H1 (cell line): ENCODE data around the gene ASXL1. TPM values are rescaled to one million over a fixed set of nuclear protein-coding genes. Genes with fewer than 3 reads are reported as not detected.

ENCODE experiments used
- CTCF ChIA-PET: fragments of 300-600 bp; sonication (Branson Sonifier 250); formaldehyde crosslinking; loops from one replicate; lab custom pipeline; 2021; ENCODE audit not compliant: partially characterized antibody; lab: Charles Lee
- POLR2A ChIA-PET: fragments of 300-600 bp; sonication (Branson Sonifier 250); formaldehyde crosslinking; loops from one replicate; lab custom pipeline; 2021; ENCODE audit warnings: inconsistent platforms; ENCODE audit not compliant: partially characterized antibody; lab: Charles Lee
- DNase-seq, 2 experiments: peaks; one replicate each; pipeline versions ENCODE4 v3.0.0 to v3.0.0-alpha.2; 2010 to 2022; ENCODE audit warnings: low spot score in 2 of 2, low read depth in 1 of 2, mixed read lengths in 1 of 2
- FAIRE-seq: peaks from 2 replicates; lab custom pipeline; 2011; peaks lifted over from hg19 to GRCh38; lab: Jason Lieb, UNC
- H2AFZ ChIP-seq: 2 replicates; pipeline ENCODE4 v1.8.1; 2012; ENCODE audit warnings: low read length, inconsistent platforms
- H2AK5ac ChIP-seq: 2 replicates; pipeline ENCODE4 v1.6.1; 2013; ENCODE audit warnings: low read depth, low read length
- H2BK120ac ChIP-seq: replicated peaks from 2 replicates; pipeline ENCODE3; 2013; ENCODE audit warnings: low read depth, low read length, inconsistent platforms
- H2BK12ac ChIP-seq: 2 replicates; pipeline ENCODE4 v1.6.1; 2013; ENCODE audit warnings: low read depth, low read length
- H2BK15ac ChIP-seq: 2 replicates; pipeline ENCODE4 v1.6.1; 2013; ENCODE audit warnings: low read length
- H2BK20ac ChIP-seq: 2 replicates; pipeline ENCODE4 v1.6.1; 2013; ENCODE audit warnings: low read length
- H2BK5ac ChIP-seq: 2 replicates; pipeline ENCODE4 v1.6.1; 2013; ENCODE audit warnings: low read depth, low read length
- H3K14ac ChIP-seq: 2 replicates; pipeline ENCODE4 v1.6.1; 2013; ENCODE audit warnings: inconsistent platforms; ENCODE audit not compliant: insufficient read length
- H3K18ac ChIP-seq: 2 replicates; pipeline ENCODE4 v1.6.1; 2013; ENCODE audit warnings: low read length; ENCODE audit errors: extremely low read depth
- H3K23ac ChIP-seq: 2 replicates; pipeline ENCODE4 v1.6.1; 2013; ENCODE audit warnings: inconsistent platforms; ENCODE audit not compliant: insufficient read length
- H3K23me2 ChIP-seq: 2 replicates; pipeline ENCODE4 v1.6.1; 2013; ENCODE audit warnings: low read depth, low read length
- H3K27ac ChIP-seq: 2 replicates; pipeline ENCODE4 v1.6.1; 2011; ENCODE audit warnings: low read depth, low read length, inconsistent platforms
- H3K27me3 ChIP-seq, 4 experiments: replicated peaks in 1 of 4; 1 replicate in 1 of 4; 2 replicates in 3 of 4; pipeline versions ENCODE4 v1.6.1 to v1.8.1; 2011 to 2013; ENCODE audit warnings: low read length in 3 of 4, mild to moderate bottlenecking in 3 of 4, inconsistent platforms in 2 of 4, mixed read lengths in 2 of 4, moderate library complexity in 1 of 4; ENCODE audit not compliant: control insufficient read depth in 3 of 4, insufficient read depth in 3 of 4; ENCODE audit errors: extremely low read depth in 1 of 4
- H3K36me3 ChIP-seq, 4 experiments: 2 replicates each; pipeline versions ENCODE4 v1.6.1 to v1.8.1; 2011 to 2013; ENCODE audit warnings: mild to moderate bottlenecking in 4 of 4, low read length in 3 of 4, moderate library complexity in 2 of 4, control low read depth in 1 of 4, inconsistent platforms in 1 of 4; ENCODE audit not compliant: insufficient read depth in 4 of 4, control insufficient read depth in 2 of 4
- H3K4ac ChIP-seq: replicated peaks from 2 replicates; pipeline ENCODE3; 2013; ENCODE audit warnings: low read length, low read depth, mixed read lengths, inconsistent platforms; ENCODE audit not compliant: insufficient read length
- H3K4me1 ChIP-seq, 4 experiments: replicated peaks in 1 of 4; 1 replicate in 1 of 4; 2 replicates in 3 of 4; pipeline versions ENCODE4 v1.6.1 to v1.8.1; 2011 to 2013; ENCODE audit warnings: low read length in 3 of 4, inconsistent platforms in 2 of 4, mixed read lengths in 1 of 4; ENCODE audit not compliant: insufficient read depth in 4 of 4, control insufficient read depth in 3 of 4
- H3K4me2 ChIP-seq, 2 experiments: 2 replicates each; pipeline versions ENCODE4 v1.6.1 to v1.8.1; 2011 to 2013; ENCODE audit warnings: low read depth in 2 of 2, low read length in 2 of 2, control low read depth in 1 of 2, inconsistent platforms in 1 of 2, mild to moderate bottlenecking in 1 of 2; ENCODE audit not compliant: insufficient read depth in 1 of 2
- H3K4me3 ChIP-seq, 4 experiments: fragments of 200-600, 300-600 bp in 1 of 4; sonication (generic), shearing (Covaris generic), sonication (Bioruptor Twin) in 1 of 4; 2 replicates each; pipeline versions ENCODE4 v1.5.1 to v1.8.1; 2011 to 2016; ENCODE audit warnings: low read length in 4 of 4, low read depth in 3 of 4, control low read depth in 2 of 4, inconsistent platforms in 2 of 4, mild to moderate bottlenecking in 2 of 4, mixed read lengths in 1 of 4, moderate library complexity in 1 of 4; ENCODE audit not compliant: insufficient read depth in 2 of 4; ENCODE audit errors: extremely low read depth in 1 of 4
- H3K56ac ChIP-seq: replicated peaks from 2 replicates; pipeline ENCODE3; 2013; ENCODE audit warnings: low read depth, mild to moderate bottlenecking, mixed read lengths, low read length, inconsistent platforms; ENCODE audit not compliant: insufficient read length
- H3K79me1 ChIP-seq: 2 replicates; pipeline ENCODE4 v1.6.1; 2013; ENCODE audit warnings: low read depth, low read length, control low read depth
- H3K79me2 ChIP-seq, 2 experiments: 2 replicates each; pipeline versions ENCODE4 v1.6.1 to v1.8.1; 2012 to 2013; ENCODE audit warnings: low read length in 2 of 2, mild to moderate bottlenecking in 2 of 2, inconsistent platforms in 1 of 2; ENCODE audit not compliant: insufficient read depth in 2 of 2, control insufficient read depth in 1 of 2
- H3K9ac ChIP-seq, 4 experiments: replicated peaks in 1 of 4; 1 replicate in 1 of 4; 2 replicates in 3 of 4; pipeline versions ENCODE4 v1.6.1 to v1.8.1; 2011 to 2013; ENCODE audit warnings: low read depth in 3 of 4, low read length in 3 of 4, control low read depth in 2 of 4, mild to moderate bottlenecking in 2 of 4, moderate library complexity in 2 of 4, inconsistent platforms in 1 of 4; ENCODE audit errors: extremely low read depth in 1 of 4
- H3K9me3 ChIP-seq, 2 experiments: 2 replicates each; pipeline versions ENCODE4 v1.6.1 to v1.8.1; 2012 to 2013; ENCODE audit warnings: mild to moderate bottlenecking in 2 of 2, moderate library complexity in 2 of 2, control low read depth in 1 of 2, inconsistent platforms in 1 of 2, low read depth in 1 of 2, low read length in 1 of 2, mixed read lengths in 1 of 2; ENCODE audit not compliant: insufficient read depth in 2 of 2
- H4K20me1 ChIP-seq, 2 experiments: replicated peaks in 1 of 2; 2 replicates each; pipeline versions ENCODE3 to v1.8.1; 2011 to 2013; ENCODE audit warnings: inconsistent platforms in 2 of 2, low read length in 2 of 2, mild to moderate bottlenecking in 1 of 2; ENCODE audit not compliant: insufficient read depth in 2 of 2, control insufficient read depth in 1 of 2
- H4K5ac ChIP-seq: 2 replicates; pipeline ENCODE4 v1.6.1; 2013; ENCODE audit warnings: low read length, low read depth, mixed read lengths, inconsistent platforms; ENCODE audit not compliant: insufficient read length
- H4K8ac ChIP-seq: 2 replicates; pipeline ENCODE4 v1.8.0; 2013; ENCODE audit warnings: mild to moderate bottlenecking, moderate library complexity, low read length, inconsistent platforms; ENCODE audit not compliant: insufficient read depth; ENCODE audit errors: extremely low read depth
- H4K91ac ChIP-seq: replicated peaks from 2 replicates; pipeline ENCODE3; 2013; ENCODE audit warnings: low read length, mixed read lengths, inconsistent platforms; ENCODE audit not compliant: insufficient read length
- CHD2 ChIP-seq: IDR thresholded peaks from 2 replicates; pipeline ENCODE4 v1.6.1; 2012; ENCODE audit warnings: low read length, improper control_type of control experiment
- KDM5A ChIP-seq: fragments of 200-600 bp; IDR thresholded peaks from 2 replicates; pipeline ENCODE4 v1.7.1; 2012; ENCODE audit warnings: mild to moderate bottlenecking, low read length, inconsistent platforms, mixed read lengths
- SP4 ChIP-seq: IDR thresholded peaks from 2 replicates; pipeline ENCODE4 v1.6.1; 2012; ENCODE audit warnings: low read length, inconsistent platforms
- WGBS, 2 experiments: shearing (Covaris generic) in 1 of 2; methylation state at CpG; one replicate each; pipeline versions ENCODE4 v1.1.6 to v1.1.7; 2013 to 2015; ENCODE audit warnings: low lambda C conversion rate in 2 of 2, mixed read lengths in 2 of 2, inconsistent platforms in 1 of 2, low coverage in 1 of 2, missing lambda C conversion rate in 1 of 2; ENCODE audit not compliant: insufficient replicate concordance in 2 of 2, insufficient coverage in 1 of 2, insufficient read length in 1 of 2; ENCODE audit errors: extremely low coverage in 1 of 2, missing lambda C conversion rate in 1 of 2; 5-methylcytosine and 5-hydroxymethylcytosine counted together
- polyA plus RNA-seq, 7 experiments: library from polyadenylated mRNA; depleted of rRNA in 3 of 7; stranded (reverse) in 5 of 7; unstranded in 2 of 7; fragments of >200 nt in 5 of 7; fragments of 200-250 nt in 2 of 7; gene quantifications; 1 replicate in 5 of 7; 2 replicates in 1 of 7; 4 replicates in 1 of 7; pipeline versions ENCODE4 v1.2.1 to v1.2.3, GENCODE V29; 2011 to 2013; ENCODE audit warnings: missing spikeins in 2 of 7, mixed read lengths in 2 of 7
- total RNA-seq: library from RNA; stranded (reverse); fragmentation: NEBNext Ultra II Directional; extraction: Animal tissue kit (Norgen Biotek cat#: 25700); gene quantifications from 2 replicates; pipeline ENCODE4 v1.2.1, GENCODE V29; 2021
- TF ChIP-seq, protein P1 (sequence below): IDR thresholded peaks from 2 replicates; pipeline ENCODE4 v1.6.1; 2011; ENCODE audit warnings: low read length, improper control_type of control experiment

Gene ASXL1
- total and polyA plus RNA-seq, 2 of the 8 experiments (the other 6 are each of a cell fraction or from before 2014, with no cell fraction given) = 10.6 to 26.5 TPM

DNA sequence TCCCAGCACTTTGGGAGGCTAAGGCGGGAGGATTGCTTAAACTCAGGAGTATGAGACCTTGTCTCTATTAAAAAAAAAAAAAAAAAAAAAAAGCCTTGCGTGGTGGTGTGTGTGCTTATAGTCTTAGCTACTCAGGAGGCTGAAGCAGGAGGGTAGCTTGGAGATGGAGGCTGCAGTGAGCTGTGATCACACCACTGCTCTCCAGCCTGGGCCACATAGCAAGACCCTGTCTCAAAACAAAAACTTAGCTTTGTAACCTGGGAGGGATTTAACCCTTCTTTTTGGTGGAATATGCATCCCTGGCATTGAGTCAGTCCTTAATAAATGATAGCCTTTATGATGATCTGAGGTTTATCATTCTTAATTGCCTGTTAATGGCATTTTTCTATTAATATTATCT is 12.8 kb downstream of the ASXL1 start:
- no peaks in the 10 kb centered on the region; a peak in 1 of 7 replicates for H3K27me3 ChIP-seq
- H4K91ac ChIP-seq = no peak overlapping the region
- peaks cover 0 to 4% of the 10 kb centered on the region in 2 experiments; a peak in 1 of 4 replicates for H3K79me2 ChIP-seq
- ChIA-PET POLR2A (interaction anchor here (0.8 to 1.6 kb wide), 2 partner anchors 12 to 447 kb away, joined by 3 to 5 read pairs; no protein-coding TSS in a partner anchor), CTCF (interaction anchor here (1.3 kb wide), 1 partner anchor 115 kb away, joined by 3 read pairs; no protein-coding TSS in a partner anchor)
- H2BK5ac ChIP-seq = no peak overlapping the region
- no peak overlapping the region for H4K8ac ChIP-seq
- H2BK12ac ChIP-seq = no peak overlapping the region
- no peak overlapping the region for H3K9ac ChIP-seq
- TF ChIP-seq KDM5A (no peak), SP4 (no peak), CHD2 (no peak)
- TF ChIP-seq, protein P1, sequence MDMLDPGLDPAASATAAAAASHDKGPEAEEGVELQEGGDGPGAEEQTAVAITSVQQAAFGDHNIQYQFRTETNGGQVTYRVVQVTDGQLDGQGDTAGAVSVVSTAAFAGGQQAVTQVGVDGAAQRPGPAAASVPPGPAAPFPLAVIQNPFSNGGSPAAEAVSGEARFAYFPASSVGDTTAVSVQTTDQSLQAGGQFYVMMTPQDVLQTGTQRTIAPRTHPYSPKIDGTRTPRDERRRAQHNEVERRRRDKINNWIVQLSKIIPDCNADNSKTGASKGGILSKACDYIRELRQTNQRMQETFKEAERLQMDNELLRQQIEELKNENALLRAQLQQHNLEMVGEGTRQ = no peak
- DNase-seq = no peak
- FAIRE-seq = no peak
- H3K9me3 ChIP-seq = no peaks in the 10 kb centered on the region
- 80% methylated on average over 2 of the region's 2 CpGs; no CpG with 5 or more reads in 1 of the 2 experiments for WGBS, 2 experiments
- no peak overlapping the region for H3K4me2 ChIP-seq
- no peak overlapping the region for H2BK20ac ChIP-seq
- H3K36me3 ChIP-seq = 0 out of 8 replicates have a peak, but pooled peaks cover 0 to 2% (median 0%) of the 10 kb centered on the region in 4 experiments
- no peak overlapping the region for H3K4me3 ChIP-seq
- H4K20me1 ChIP-seq = peaks cover 10% of the 10 kb centered on the region in 2 experiments
- H2AFZ ChIP-seq = no peak overlapping the region
- no peak overlapping the region for H4K5ac ChIP-seq
- H3K27ac ChIP-seq = no peak overlapping the region
- no peak overlapping the region for H3K4ac ChIP-seq
- no peaks in the 10 kb centered on the region for H3K4me1 ChIP-seq
- no peak overlapping the region for H3K14ac ChIP-seq
- no peak overlapping the region for H3K56ac ChIP-seq
- H2BK120ac ChIP-seq = no peak overlapping the region
- H3K23ac ChIP-seq = no peak overlapping the region
- H3K23me2 ChIP-seq = no peaks in the 10 kb centered on the region
- H3K18ac ChIP-seq = no peak overlapping the region
- H2AK5ac ChIP-seq = no peak overlapping the region
- H3K79me1 ChIP-seq = no peaks in the 10 kb centered on the region
- H2BK15ac ChIP-seq = no peak overlapping the region
